GM11168 (cell line): Measurements from ENCODE around the gene DMRTA2.

ENCODE experiments used
- in situ Hi-C: fragments of 300-500 bp; cut with MboI; formaldehyde crosslinking; loops from one replicate; pipeline ENCODE4 v1.12.0; 2022; ENCODE audit warnings: low sequenced_read_pairs; ENCODE audit not compliant: unreplicated experiment

DMRTA2 gene

GRCh38 chr1:50424045-50424883 lies 1.0 kb upstream of the DMRTA2 start:
- in situ Hi-C loops = no loop called here

- in situ Hi-C loops = no loop called here
Observed at GRCh38 chr1:50423670-50424000, 392 bp upstream of the DMRTA2 start.

- in situ Hi-C loops = no loop called here
Observed at GRCh38 chr1:50422675-50422945, 633 bp downstream of the DMRTA2 start.

GRCh38 chr1:50421768-50422674 lies 1.2 kb downstream of the DMRTA2 start:
- in situ Hi-C loops = no loop called here

GRCh38 chr1:50421366-50421748 lies 1.9 kb downstream of the DMRTA2 start:
- in situ Hi-C loops = no loop called here

GRCh38 chr1:50420689-50421365 lies 2.4 kb downstream of the DMRTA2 start:
- in situ Hi-C loops = no loop called here

- in situ Hi-C loops = no loop called here
Observed at GRCh38 chr1:50419907-50420677, 3.2 kb downstream of the DMRTA2 start.

GRCh38 chr1:50419192-50419906 lies 3.9 kb downstream of the DMRTA2 start:
- in situ Hi-C loops = no loop called here

- in situ Hi-C loops = no loop called here
Observed at GRCh38 chr1:50418600-50419109, 4.6 kb downstream of the DMRTA2 start.

- in situ Hi-C loops = no loop called here
Observed at GRCh38 chr1:50417946-50418599, 5.2 kb downstream of the DMRTA2 start.

- in situ Hi-C loops = no loop called here
Observed at GRCh38 chr1:50417507-50417906, 5.7 kb downstream of the DMRTA2 start.

- in situ Hi-C loops = no loop called here
Observed at GRCh38 chr1:50416553-50417453, 6.4 kb downstream of the DMRTA2 start.

- in situ Hi-C loops = no loop called here
Observed at GRCh38 chr1:50416150-50416527, 7.1 kb downstream of the DMRTA2 start.

GRCh38 chr1:50415235-50416149 lies 7.8 kb downstream of the DMRTA2 start:
- in situ Hi-C loops = no loop called here

- in situ Hi-C loops = no loop called here
Observed at GRCh38 chr1:50414853-50415234, 8.4 kb downstream of the DMRTA2 start.

GRCh38 chr1:50412813-50413476 lies 10.3 kb downstream of the DMRTA2 start:
- in situ Hi-C loops = no loop called here

- in situ Hi-C loops = no loop called here
Observed at GRCh38 chr1:50405814-50406213, 17.4 kb downstream of the DMRTA2 start.
